HEK293T (cell line): ENCODE measurements around the gene RUSC1.

Experiments used
- CTCF ChIA-PET: fragments of 350-600 bp; formaldehyde crosslinking; extraction: SDS; loops from one replicate; lab custom pipeline; 2021; ENCODE audit warnings: antibody characterized with exemption, inconsistent platforms; lab: Yijun Ruan, JAX
- POLR2A ChIA-PET: fragments of 350-600 bp; formaldehyde crosslinking; extraction: SDS; loops from one replicate; lab custom pipeline; 2020; ENCODE audit warnings: antibody characterized with exemption, inconsistent platforms; lab: Yijun Ruan, JAX
- DNase-seq: peaks from one replicate; pipeline ENCODE4 v3.0.0; 2012; ENCODE audit warnings: mixed read lengths; ENCODE audit errors: extremely low spot score
- ARNT ChIP-seq: fragments of 450-650 bp; IDR thresholded peaks from 2 replicates; pipeline ENCODE4 v1.6.1; 2017; ENCODE audit warnings: mild to moderate bottlenecking
- BHLHE40 ChIP-seq: fragments of 450-650 bp; IDR thresholded peaks from 2 replicates; pipeline ENCODE4 v1.6.1; 2016; ENCODE audit warnings: mild to moderate bottlenecking, moderate library complexity, borderline replicate concordance
- CTBP1 ChIP-seq: fragments of 450-650 bp; IDR thresholded peaks from 2 replicates; pipeline ENCODE4 v1.6.1; 2016; ENCODE audit warnings: borderline replicate concordance
- ELF4 ChIP-seq: fragments of 450-650 bp; IDR thresholded peaks from 2 replicates; pipeline ENCODE4 v1.6.1; 2017; ENCODE audit warnings: antibody characterized with exemption
- FOXA1 ChIP-seq: fragments of 450-650 bp; IDR thresholded peaks from 2 replicates; pipeline ENCODE4 v1.6.1; 2016; ENCODE audit warnings: mild to moderate bottlenecking
- FOXK2 ChIP-seq: fragments of 450-650 bp; IDR thresholded peaks from 2 replicates; pipeline ENCODE4 v1.6.1; 2016; ENCODE audit warnings: mild to moderate bottlenecking
- FOXM1 ChIP-seq: fragments of 450-650 bp; IDR thresholded peaks from 2 replicates; pipeline ENCODE4 v1.6.1; 2017; ENCODE audit warnings: mild to moderate bottlenecking, borderline replicate concordance
- HDGF ChIP-seq: fragments of 450-650 bp; IDR thresholded peaks from 2 replicates; pipeline ENCODE4 v1.6.1; 2017; ENCODE audit warnings: antibody characterized with exemption, borderline replicate concordance
- L3MBTL2 ChIP-seq: fragments of 450-650 bp; conservative IDR thresholded peaks from 2 replicates; pipeline ENCODE4 v1.6.1; 2016; ENCODE audit warnings: mild to moderate bottlenecking
- LEF1 ChIP-seq: fragments of 450-650 bp; IDR thresholded peaks from 2 replicates; pipeline ENCODE4 v1.6.1; 2017; ENCODE audit warnings: mild to moderate bottlenecking, borderline replicate concordance
- NFRKB ChIP-seq: fragments of 450-650 bp; IDR thresholded peaks from 2 replicates; pipeline ENCODE4 v1.6.1; 2016; ENCODE audit warnings: mild to moderate bottlenecking, moderate library complexity
- PKNOX1 ChIP-seq: fragments of 450-650 bp; IDR thresholded peaks from 2 replicates; pipeline ENCODE4 v1.6.1; 2016
- SP1 ChIP-seq: fragments of 450-650 bp; IDR thresholded peaks from 2 replicates; pipeline ENCODE4 v1.6.1; 2017
- SUZ12 ChIP-seq: fragments of 450-650 bp; IDR thresholded peaks from 2 replicates; pipeline ENCODE4 v1.6.1; 2016; ENCODE audit warnings: mild to moderate bottlenecking
- TARDBP ChIP-seq: fragments of 450-650 bp; IDR thresholded peaks from 2 replicates; pipeline ENCODE4 v1.6.1; 2016
- ZNF384 ChIP-seq: fragments of 450-650 bp; IDR thresholded peaks from 2 replicates; pipeline ENCODE4 v1.6.1; 2016

Gene RUSC1

DNA sequence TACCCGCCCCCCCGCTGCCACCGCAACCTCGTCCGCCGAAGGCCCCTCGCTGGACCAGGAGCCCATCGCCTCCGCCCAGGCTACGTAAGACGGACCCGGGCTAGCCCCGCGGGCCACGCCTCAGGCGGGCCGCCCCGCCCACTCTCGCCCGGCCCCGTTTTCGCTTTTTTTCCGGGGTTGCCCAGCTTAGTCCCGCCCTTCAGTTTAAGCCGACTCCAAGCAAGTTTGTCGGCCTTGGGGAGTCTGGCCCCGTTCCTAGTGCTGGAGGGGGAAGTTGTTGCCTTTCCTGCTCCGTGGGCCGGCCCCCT lies 3.0 kb downstream of the RUSC1 start:
- CTCF ChIA-PET, result interaction anchor here (0.6 to 7.5 kb wide), 8 partner anchors 16 to 267 kb away, joined by 3 to 62 read pairs (median 3); no protein-coding TSS in a partner anchor
- TF ChIP-seq ELF4, result no peak
- no peak for TF ChIP-seq SP1
- TF ChIP-seq HDGF, result no peak
- no peak for TF ChIP-seq TARDBP
- no peak for TF ChIP-seq LEF1
- TF ChIP-seq CTBP1, result no peak
- no peak for TF ChIP-seq FOXM1
- TF ChIP-seq NFRKB, result no peak
- no peak for TF ChIP-seq L3MBTL2
- no peak for TF ChIP-seq FOXK2
- TF ChIP-seq FOXA1, result no peak
- no peak for TF ChIP-seq SUZ12
- no peak for TF ChIP-seq ZNF384
- TF ChIP-seq PKNOX1, result no peak
- TF ChIP-seq BHLHE40, result no peak
- no peak for TF ChIP-seq ARNT
- DNase-seq, result peak; percentile 79
- POLR2A ChIA-PET, result interaction anchor here (0.5 to 6.0 kb wide), 22 partner anchors 11 to 181 kb away, joined by 3 to 43 read pairs (median 4); partner anchors contain the start of genes CLK2, ENTREP3, FDPS and HCN3

DNA sequence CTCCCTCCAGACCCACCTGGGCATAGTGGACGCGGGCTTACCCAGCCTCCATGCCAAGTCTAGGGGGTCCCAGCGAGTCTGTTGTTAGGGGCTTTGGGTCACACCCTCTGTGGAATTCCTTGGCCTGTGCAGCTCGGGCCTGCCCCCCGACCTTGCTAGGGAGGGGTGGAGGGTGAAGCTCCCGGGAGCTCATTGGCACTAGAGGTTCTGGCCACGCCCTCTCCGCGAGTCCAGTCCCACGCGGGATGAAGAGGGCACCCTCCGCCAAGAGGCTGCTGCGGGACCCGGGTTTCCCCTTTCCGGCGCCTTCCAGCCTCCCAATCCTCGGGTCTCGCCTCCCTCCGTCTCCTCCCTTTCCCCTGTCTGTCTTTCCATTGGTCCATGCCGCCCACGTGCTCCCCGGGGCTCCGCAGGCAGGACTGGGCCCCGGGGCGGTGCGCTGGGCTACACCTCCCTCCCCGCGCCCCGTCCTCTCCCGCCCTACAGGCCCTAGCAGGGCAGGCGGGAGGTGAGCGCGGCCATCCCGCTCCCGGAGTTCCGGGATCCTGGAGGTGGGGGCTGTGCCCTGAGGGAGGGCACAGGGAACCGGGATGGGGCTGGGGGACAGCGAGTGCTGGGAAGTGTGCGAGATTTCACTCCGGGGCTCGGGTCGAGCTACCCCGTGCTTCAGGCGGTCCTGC lies 3.5 kb downstream of the RUSC1 start:
- DNase-seq, result peak; percentile 95
- peak; percentile 68 for TF ChIP-seq L3MBTL2
- no peak for TF ChIP-seq HDGF
- ChIA-PET CTCF (interaction anchor here (0.6 to 7.5 kb wide), 8 partner anchors 16 to 571 kb away, joined by 3 to 62 read pairs (median 3); partner anchors contain the start of gene FDPS), POLR2A (interaction anchor here (0.7 to 6.0 kb wide), 21 partner anchors 11 to 180 kb away, joined by 3 to 43 read pairs (median 5); partner anchors contain the start of genes CLK2, ENTREP3, FDPS and HCN3)

DNA sequence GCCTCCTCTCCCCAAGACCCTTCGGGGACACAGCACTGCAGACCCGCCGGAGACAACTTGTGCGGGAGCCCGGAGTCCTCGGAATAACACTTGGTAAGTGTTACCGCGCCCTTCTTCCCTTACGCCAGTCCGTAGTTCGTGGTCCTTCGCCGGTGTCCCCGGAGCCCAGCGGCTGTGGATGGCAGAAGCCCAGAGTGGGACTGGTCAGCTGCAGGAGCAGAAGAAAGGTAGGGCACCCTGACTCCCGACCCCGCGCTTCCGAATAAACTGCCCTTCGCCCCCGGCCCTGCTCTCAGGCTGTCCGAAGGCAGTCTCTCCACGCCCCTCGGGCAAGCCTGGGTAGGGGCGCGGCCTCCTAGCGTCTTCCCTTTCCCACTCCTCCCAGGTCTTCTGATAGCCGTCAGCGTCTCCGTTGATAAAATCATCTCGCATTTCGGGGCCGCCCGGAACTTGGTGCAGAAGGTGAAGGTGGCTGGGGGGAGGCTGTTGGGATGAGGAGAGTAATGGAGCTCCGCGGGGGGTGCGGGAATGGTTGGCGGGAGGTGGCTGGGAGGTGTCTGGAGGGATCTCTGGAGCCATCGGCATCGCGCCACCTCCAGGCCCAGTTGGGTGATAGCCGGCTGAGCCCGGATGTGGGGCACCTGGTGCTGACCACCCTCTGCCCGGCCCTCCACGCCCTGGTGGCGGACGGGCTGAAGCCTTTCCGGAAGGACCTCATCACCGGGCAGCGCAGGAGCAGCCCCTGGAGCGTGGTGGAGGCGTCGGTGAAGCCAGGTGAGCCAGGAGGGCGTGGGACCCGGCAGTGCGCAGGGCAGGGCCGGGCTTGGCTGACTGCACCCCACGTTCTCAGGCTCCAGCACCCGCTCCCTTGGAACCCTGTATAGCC lies 4.3 kb downstream of the RUSC1 start:
- peak; percentile 77 for DNase-seq
- POLR2A ChIA-PET, result interaction anchor here (0.7 to 6.0 kb wide), 11 partner anchors 9 to 152 kb away, joined by 3 to 43 read pairs (median 9); partner anchors contain the start of genes CLK2, ENTREP3, HCN3 and KRTCAP2
- TF ChIP-seq L3MBTL2, result peak; percentile 49; the same call in 1 of the 2 replicates
- no peak for TF ChIP-seq NFRKB
- CTCF ChIA-PET, result interaction anchor here (0.6 to 7.5 kb wide), 6 partner anchors 17 to 570 kb away, joined by 3 to 62 read pairs (median 3); partner anchors contain the start of gene FDPS

- ChIA-PET CTCF (interaction anchor here (0.6 to 7.5 kb wide), 3 partner anchors 17 to 74 kb away, joined by 3 to 62 read pairs (median 3); partner anchors contain the start of gene FDPS), POLR2A (interaction anchor here (0.7 to 6.0 kb wide), 8 partner anchors 9 to 153 kb away, joined by 3 to 43 read pairs (median 8); partner anchors contain the start of genes CLK2, ENTREP3 and KRTCAP2)
- TF ChIP-seq BHLHE40, result no peak
- no peak for TF ChIP-seq TARDBP
- TF ChIP-seq PKNOX1, result no peak
- no peak for TF ChIP-seq NFRKB
- TF ChIP-seq SP1, result no peak
- TF ChIP-seq ARNT, result no peak
- no peak for TF ChIP-seq FOXK2
- no peak for DNase-seq
Measured at GRCh38 chr1:155325603-155325893, 4.9 kb downstream of the RUSC1 start.

DNA sequence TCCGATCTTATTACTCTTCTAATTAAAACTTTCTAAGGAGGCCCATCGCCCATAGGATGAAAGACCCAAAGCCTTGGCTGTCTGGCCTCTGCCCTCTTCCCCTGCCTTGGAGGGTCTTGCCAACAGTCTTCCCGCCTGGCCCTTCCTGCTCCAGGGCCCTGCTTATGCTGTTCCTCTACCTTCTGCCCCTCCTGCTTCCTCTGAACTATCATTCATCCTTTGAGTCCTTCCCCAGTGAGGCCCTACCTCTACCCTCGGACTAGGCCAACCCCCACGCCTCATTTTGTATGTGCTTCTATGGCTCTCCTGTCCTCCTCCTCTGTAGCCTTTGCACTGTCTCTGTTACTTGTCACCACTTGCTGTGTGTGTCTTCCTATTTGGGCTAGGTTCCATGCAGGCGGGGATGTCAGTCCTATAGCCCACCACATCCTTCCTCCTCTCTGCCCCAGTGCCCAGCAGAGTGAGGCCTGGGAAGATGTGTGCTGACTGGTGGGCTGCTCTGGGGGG lies 5.4 kb downstream of the RUSC1 start:
- DNase-seq, result no peak
- ChIA-PET CTCF (interaction anchor here (7.5 kb wide), 1 partner anchor 75 kb away, joined by 62 read pairs; no protein-coding TSS in a partner anchor), POLR2A (interaction anchor here (1.1 to 6.0 kb wide), 2 partner anchors 83 to 237 kb away, joined by 4 to 43 read pairs; partner anchors contain the start of gene ASH1L)
- TF ChIP-seq ARNT (no peak), FOXK2 (no peak), L3MBTL2 (no peak), CTBP1 (no peak), TARDBP (no peak), HDGF (no peak), PKNOX1 (no peak), FOXM1 (no peak), FOXA1 (no peak)

GRCh38 chr1:155326631-155327037 lies 5.9 kb downstream of the RUSC1 start:
- ChIA-PET POLR2A (interaction anchor here (1.1 to 6.0 kb wide), 2 partner anchors 83 to 236 kb away, joined by 4 to 43 read pairs; partner anchors contain the start of gene ASH1L), CTCF (interaction anchor here (7.5 kb wide), 1 partner anchor 75 kb away, joined by 62 read pairs; no protein-coding TSS in a partner anchor)
- no peak for TF ChIP-seq TARDBP
- TF ChIP-seq NFRKB, result no peak
- TF ChIP-seq LEF1, result no peak
- no peak for TF ChIP-seq FOXK2
- TF ChIP-seq SP1, result no peak
- no peak for TF ChIP-seq CTBP1
- TF ChIP-seq FOXA1, result no peak
- no peak for TF ChIP-seq BHLHE40
- no peak for TF ChIP-seq PKNOX1
- no peak for TF ChIP-seq FOXM1
- no peak for TF ChIP-seq SUZ12
- TF ChIP-seq ZNF384, result no peak
- no peak for TF ChIP-seq L3MBTL2
- TF ChIP-seq ELF4, result no peak
- no peak for TF ChIP-seq ARNT
- no peak for TF ChIP-seq HDGF

More at GRCh38 chr1:155326631-155327037, 5.9 kb downstream of the RUSC1 start:
- no peak for DNase-seq
